Endodermal cell (in vitro differentiated cells): ENCODE measurements around the gene RFPL1. TPM values are rescaled to one million over a fixed set of nuclear protein-coding genes. Genes with fewer than 3 reads are reported as not detected.
A peak's percentile ranks its signal among the peaks of the same experiment; 100 is the strongest.

Experiments
- DNase-seq: peaks from one replicate; pipeline ENCODE4 v3.0.0-alpha.2; 2017
- H3K27ac ChIP-seq: 2 replicates; pipeline ENCODE4 v1.5.1; 2013; ENCODE audit warnings: mild to moderate bottlenecking, low read depth, low read length, moderate library complexity
- H3K27me3 ChIP-seq: 2 replicates; pipeline ENCODE4 v1.6.1; 2013; ENCODE audit warnings: mild to moderate bottlenecking, low read length, moderate library complexity; ENCODE audit not compliant: insufficient read depth, control insufficient read depth, poor library complexity, severe bottlenecking
- H3K36me3 ChIP-seq: 2 replicates; pipeline ENCODE4 v1.7.0; 2013; ENCODE audit warnings: mild to moderate bottlenecking, low read length, moderate library complexity; ENCODE audit not compliant: control insufficient read depth, insufficient read depth
- H3K4me1 ChIP-seq: one replicate; pipeline ENCODE4 v1.7.0; 2013; ENCODE audit warnings: low read length; ENCODE audit not compliant: control insufficient read depth, insufficient read depth
- H3K4me3 ChIP-seq: 2 replicates; pipeline ENCODE4 v1.5.1; 2013; ENCODE audit warnings: mild to moderate bottlenecking, low read length, moderate library complexity
- H3K9ac ChIP-seq: 2 replicates; pipeline ENCODE4 v1.6.1; 2013; ENCODE audit warnings: mild to moderate bottlenecking, low read length, moderate library complexity; ENCODE audit not compliant: poor library complexity, severe bottlenecking; ENCODE audit errors: extremely low read depth
- H3K9me3 ChIP-seq: 2 replicates; pipeline ENCODE4 v1.6.1; 2013; ENCODE audit warnings: mild to moderate bottlenecking, low read length, moderate library complexity; ENCODE audit not compliant: control insufficient read depth
- H3K27ac Mint-ChIP-seq: 2 replicates; pipeline ENCODE4 v1.8.0; 2020; ENCODE audit warnings: mixed read lengths
- H3K27me3 Mint-ChIP-seq: 2 replicates; pipeline ENCODE4 v1.8.0; 2021; ENCODE audit warnings: mild to moderate bottlenecking, mixed read lengths; ENCODE audit not compliant: insufficient read depth
- H3K36me3 Mint-ChIP-seq: 2 replicates; pipeline ENCODE4 v1.8.0; 2020; ENCODE audit warnings: low read depth, mixed read lengths
- H3K4me1 Mint-ChIP-seq: 2 replicates; pipeline ENCODE4 v1.8.0; 2020; ENCODE audit warnings: mixed read lengths
- H3K4me3 Mint-ChIP-seq: 2 replicates; pipeline ENCODE4 v1.8.0; 2020; ENCODE audit warnings: mild to moderate bottlenecking, moderate library complexity, mixed read lengths
- H3K9me3 Mint-ChIP-seq: 2 replicates; pipeline ENCODE4 v1.8.0; 2020; ENCODE audit warnings: mild to moderate bottlenecking, mixed read lengths
- CTCF ChIP-seq: fragments of 200-600 bp; sonication (generic); conservative IDR thresholded peaks from 2 replicates; pipeline ENCODE4 v1.5.0; 2021; ENCODE audit warnings: antibody characterized with exemption, mild to moderate bottlenecking
- WGBS, 2 experiments: methylation state at CpG; one replicate each; pipeline versions ENCODE4 v1.1.5 to v1.1.7; 2013; ENCODE audit warnings: missing lambda C conversion rate in 2 of 2, mixed read lengths in 1 of 2; ENCODE audit not compliant: insufficient coverage in 1 of 2, insufficient read length in 1 of 2; 5-methylcytosine and 5-hydroxymethylcytosine counted together
- total RNA-seq, 2 donors: library from RNA; stranded (reverse); fragmentation: NEBNext Ultra II Directional in 1 of 2; extraction: Animal tissue kit (Norgen Biotek cat#: 25700) in 1 of 2; gene quantifications; 2 replicates in 1 of 2; 3 replicates in 1 of 2; pipeline ENCODE4 v1.2.1, GENCODE V29; 2021

Gene RFPL1
- total RNA-seq, 2 donors from 2014 or later: not detected

DNA sequence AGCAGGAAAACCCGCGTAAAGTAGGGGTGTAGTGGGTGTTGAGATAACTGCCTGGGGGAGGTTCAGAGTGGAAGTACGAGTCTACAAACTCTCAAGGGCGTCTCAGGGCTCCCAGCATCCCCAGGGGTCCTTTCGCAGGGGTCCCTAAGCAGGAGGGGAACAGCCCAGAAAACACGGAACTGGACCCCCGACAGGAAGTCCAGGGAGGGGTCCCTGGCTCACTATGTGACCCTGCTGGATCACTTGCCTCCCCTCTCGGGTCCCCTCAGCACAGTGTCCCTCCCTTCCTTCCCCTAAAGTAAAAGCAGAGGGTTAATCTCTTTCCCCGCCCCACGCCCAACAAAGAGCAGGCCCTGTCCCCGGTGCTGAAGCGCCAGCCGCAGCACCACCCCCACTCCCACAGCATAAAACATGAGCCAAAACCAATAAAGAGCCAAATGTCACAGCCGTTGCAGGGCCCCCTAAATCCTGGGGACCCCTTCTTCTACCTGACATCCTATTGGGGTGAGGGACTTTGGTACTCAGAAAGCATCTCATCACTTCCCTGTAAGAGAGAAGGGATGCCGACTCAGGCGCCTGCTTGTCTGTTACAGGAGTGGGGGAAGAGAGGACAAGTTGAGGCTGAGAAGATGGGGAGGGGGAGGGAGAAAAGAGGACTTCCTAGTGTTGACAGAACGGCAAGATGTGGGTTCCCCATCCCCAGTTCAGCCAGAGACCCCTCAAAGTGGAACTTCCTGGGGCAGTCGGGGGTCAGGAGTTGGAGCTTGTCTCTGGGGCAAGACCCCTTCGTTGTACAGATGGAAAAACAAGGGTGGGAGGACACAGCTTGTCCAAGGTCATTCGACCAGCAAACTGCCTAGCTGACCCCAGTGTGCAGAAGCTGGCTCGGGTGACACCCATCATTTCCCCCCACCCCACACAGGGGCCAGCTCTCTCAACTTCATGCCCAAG, 40.2 kb downstream of the RFPL1 start:
- no peak for TF ChIP-seq CTCF
- H3K27me3 ChIP-seq: peaks cover 62% of the 10 kb centered on the region
- H3K27me3 Mint-ChIP-seq: peaks cover 68% of the 10 kb centered on the region

DNA sequence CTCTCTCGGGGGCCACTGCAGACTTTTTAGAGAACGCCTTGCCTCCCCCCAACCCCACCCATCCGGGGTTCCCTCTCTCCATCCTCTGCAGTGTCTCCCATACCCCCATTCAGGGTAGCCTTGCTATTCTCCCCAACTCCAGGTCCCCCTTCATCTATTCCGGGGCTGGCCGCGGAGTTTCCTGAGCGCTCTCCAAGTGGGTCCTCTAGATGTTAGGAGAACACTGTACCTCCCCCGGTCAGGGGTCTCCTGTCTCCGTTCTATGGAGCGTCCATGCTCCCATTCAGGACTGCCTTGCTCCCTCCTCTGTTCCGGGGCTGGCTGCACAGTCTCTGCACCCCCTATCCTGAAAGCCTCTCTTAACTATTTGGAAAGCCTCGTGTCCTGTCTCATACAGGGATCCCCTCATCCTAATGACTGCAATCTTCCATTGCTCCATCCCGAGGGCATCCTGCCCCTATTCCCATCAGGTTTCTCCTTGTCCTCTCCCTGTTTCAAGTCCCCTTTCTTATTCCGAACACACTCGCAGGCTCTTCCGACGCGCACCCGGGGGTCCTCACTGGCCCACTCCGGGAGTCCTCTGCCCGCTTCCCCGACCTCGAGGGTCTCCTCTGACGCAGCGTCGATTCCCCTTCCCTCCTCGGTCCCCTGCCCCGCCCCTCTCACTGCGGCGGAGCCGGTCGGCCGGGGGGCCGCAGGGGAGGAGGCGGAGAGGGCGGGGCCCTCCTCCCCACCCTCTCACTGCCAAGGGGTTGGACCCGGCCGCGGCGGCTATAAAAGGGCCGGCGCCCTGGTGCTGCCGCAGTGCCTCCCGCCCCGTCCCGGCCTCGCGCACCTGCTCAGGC, 41.3 kb downstream of the RFPL1 start, which contains the start of gene NEFH:
Gene NEFH (plus strand): TSS at position 802 of the 845 bp plus-strand sequence. CDS start 45 bp downstream, outside the sequence.
- peak within 1 kb of the TSS; percentile 81 for H3K4me3 ChIP-seq
- no peak for TF ChIP-seq CTCF
- H3K9ac ChIP-seq: no peak within 1 kb of the TSS
- WGBS, 2 experiments: 9 to 12% methylated on average over 16 to 48 of the region's 48 CpGs
- H3K27ac ChIP-seq: no peak within 1 kb of the TSS
- H3K9me3 ChIP-seq: no peaks in the 10 kb centered on the region
- Mint-ChIP-seq H3K36me3 (no peaks in the 10 kb centered on the region), H3K4me1 (peaks cover 16% of the 10 kb centered on the region), H3K9me3 (peaks cover 9% of the 10 kb centered on the region), H3K4me3 (peak within 1 kb of the TSS; percentile 55), H3K27ac (no peak within 1 kb of the TSS), H3K27me3 (peaks cover 67% of the 10 kb centered on the region)
- H3K36me3 ChIP-seq: no peaks in the 10 kb centered on the region
- H3K27me3 ChIP-seq: peaks cover 62% of the 10 kb centered on the region
- no peaks in the 10 kb centered on the region for H3K4me1 ChIP-seq
- DNase-seq: peak; percentile 63

More for the DNA sequence above, 40.2 kb downstream of the RFPL1 start:
- Histone ChIP-seq H3K4me3 (no peak overlapping the region), H3K9me3 (no peaks in the 10 kb centered on the region), H3K36me3 (no peaks in the 10 kb centered on the region), H3K9ac (no peak overlapping the region), H3K27ac (no peak overlapping the region), H3K4me1 (no peaks in the 10 kb centered on the region)
- Mint-ChIP-seq H3K4me1 (peaks cover 16% of the 10 kb centered on the region), H3K36me3 (no peaks in the 10 kb centered on the region), H3K9me3 (peaks cover 9% of the 10 kb centered on the region), H3K27ac (no peak overlapping the region), H3K4me3 (peak overlapping the region; percentile 29)
- DNase-seq: peak; percentile 85
- WGBS, 2 experiments: 14 to 19% methylated on average over 6 to 21 of the region's 21 CpGs

GRCh38 chr22:29480262-29480511, 41.8 kb downstream of the RFPL1 start:
- Mint-ChIP-seq H3K36me3 (no peaks in the 10 kb centered on the region), H3K27me3 (peaks cover 67% of the 10 kb centered on the region), H3K9me3 (peaks cover 9% of the 10 kb centered on the region), H3K4me3 (no peak overlapping the region), H3K27ac (no peak overlapping the region), H3K4me1 (peaks cover 16% of the 10 kb centered on the region)
- no peak overlapping the region for H3K9ac ChIP-seq
- 6 to 8% methylated on average over 23 to 39 of the region's 39 CpGs for WGBS, 2 experiments
- TF ChIP-seq CTCF: no peak
- H3K36me3 ChIP-seq: no peaks in the 10 kb centered on the region
- no peaks in the 10 kb centered on the region for H3K9me3 ChIP-seq
- no peak for DNase-seq
- no peak overlapping the region for H3K27ac ChIP-seq
- H3K4me1 ChIP-seq: no peaks in the 10 kb centered on the region
- peaks cover 62% of the 10 kb centered on the region for H3K27me3 ChIP-seq
- peak overlapping the region; percentile 81 for H3K4me3 ChIP-seq
